BJ (cell line): Measurements from ENCODE around the gene VPS8. TPM values are rescaled to one million over a fixed set of nuclear protein-coding genes. Genes with fewer than 3 reads are reported as not detected.

Source experiments
- CTCF ChIA-PET: fragments of 350-600 bp; formaldehyde crosslinking; extraction: SDS; loops from one replicate; lab custom pipeline; 2021; ENCODE audit warnings: antibody characterized with exemption, inconsistent platforms; lab: Yijun Ruan, JAX
- POLR2A ChIA-PET: fragments of 300-600 bp; sonication (Branson Sonifier 250); formaldehyde crosslinking; extraction: SDS; loops from one replicate; lab custom pipeline; 2021; ENCODE audit warnings: antibody characterized with exemption; lab: Charles Lee
- DNase-seq: peaks from one replicate; pipeline ENCODE4 v3.0.0-alpha.2; 2011; ENCODE audit warnings: low read depth
- H3K27me3 ChIP-seq: 2 replicates; pipeline ENCODE4 v1.6.0; 2011; ENCODE audit warnings: low read length; ENCODE audit not compliant: control insufficient read depth, insufficient read depth
- H3K36me3 ChIP-seq: 2 replicates; pipeline ENCODE4 v1.5.1; 2011; ENCODE audit warnings: low read length; ENCODE audit not compliant: control insufficient read depth, insufficient read depth
- H3K4me3 ChIP-seq: 2 replicates; pipeline ENCODE4 v1.5.1; 2011; ENCODE audit warnings: low read depth, mild to moderate bottlenecking, control low read depth, low read length
- CTCF ChIP-seq: IDR thresholded peaks from 2 replicates; pipeline ENCODE4 v1.5.1; 2011; ENCODE audit warnings: low read depth, mild to moderate bottlenecking, control low read depth, inconsistent platforms, low read length, moderate library complexity; ENCODE audit not compliant: insufficient read depth
- polyA plus RNA-seq: library from polyadenylated mRNA; depleted of rRNA; stranded (reverse); fragments of >200 nt; gene quantifications from 2 replicates; pipeline ENCODE4 v1.2.3, GENCODE V29; 2011

The VPS8 gene
- polyA plus RNA-seq, 1 experiment: 14.3 TPM

GRCh38 chr3:184907681-184908649 is 96.0 kb downstream of the VPS8 start:
- ChIA-PET CTCF (no interaction called here), POLR2A (no interaction called here)
- Histone ChIP-seq H3K27me3 (no peaks in the 10 kb centered on the region), H3K36me3 (no peaks in the 10 kb centered on the region), H3K4me3 (no peak overlapping the region)
- TF ChIP-seq CTCF: no peak
- no peak for DNase-seq

- no peak for TF ChIP-seq CTCF
- DNase-seq: no peak
- H3K4me3 ChIP-seq: no peak overlapping the region
- H3K36me3 ChIP-seq: no peaks in the 10 kb centered on the region
- H3K27me3 ChIP-seq: no peaks in the 10 kb centered on the region
- ChIA-PET POLR2A (no interaction called here), CTCF (no interaction called here)
Measured at GRCh38 chr3:184908859-184909258, 96.9 kb downstream of the VPS8 start.

GRCh38 chr3:184910664-184911063 is 98.7 kb downstream of the VPS8 start:
- DNase-seq: no peak
- no peak for TF ChIP-seq CTCF
- CTCF ChIA-PET: interaction anchor here (0.9 to 1.2 kb wide), 2 partner anchors 9 to 18 kb away, joined by 3 read pairs; no protein-coding TSS in a partner anchor
- Histone ChIP-seq H3K4me3 (no peak overlapping the region), H3K27me3 (no peaks in the 10 kb centered on the region), H3K36me3 (no peaks in the 10 kb centered on the region)
- POLR2A ChIA-PET: no interaction called here

- TF ChIP-seq CTCF: no peak
- Histone ChIP-seq H3K4me3 (no peak overlapping the region), H3K27me3 (no peaks in the 10 kb centered on the region), H3K36me3 (no peaks in the 10 kb centered on the region)
- POLR2A ChIA-PET: no interaction called here
- CTCF ChIA-PET: interaction anchor here (0.9 kb wide), 1 partner anchor 10 kb away, joined by 3 read pairs; no protein-coding TSS in a partner anchor
- DNase-seq: no peak
Measured at GRCh38 chr3:184911570-184911969, 99.6 kb downstream of the VPS8 start.

GRCh38 chr3:184912163-184912562 is 100.2 kb downstream of the VPS8 start:
- Histone ChIP-seq H3K27me3 (no peaks in the 10 kb centered on the region), H3K36me3 (no peaks in the 10 kb centered on the region), H3K4me3 (no peak overlapping the region)
- DNase-seq: no peak
- POLR2A ChIA-PET: no interaction called here
- CTCF ChIA-PET: interaction anchor here (1.6 kb wide), 1 partner anchor 9 kb away, joined by 3 read pairs; no protein-coding TSS in a partner anchor
- no peak for TF ChIP-seq CTCF
